Stimulated activated CD8-positive, alpha-beta memory T cell treated with anti-CD3 and anti-CD28 coated beads, Interleukin-7, amount 100 ng/mL, for 24 hours (primary cell): ENCODE results near the gene PRKN.

ENCODE experiments used
- DNase-seq: peaks from one replicate; pipeline ENCODE4 v3.0.0-alpha.2; 2020; ENCODE audit warnings: low read depth

PRKN gene

DNA sequence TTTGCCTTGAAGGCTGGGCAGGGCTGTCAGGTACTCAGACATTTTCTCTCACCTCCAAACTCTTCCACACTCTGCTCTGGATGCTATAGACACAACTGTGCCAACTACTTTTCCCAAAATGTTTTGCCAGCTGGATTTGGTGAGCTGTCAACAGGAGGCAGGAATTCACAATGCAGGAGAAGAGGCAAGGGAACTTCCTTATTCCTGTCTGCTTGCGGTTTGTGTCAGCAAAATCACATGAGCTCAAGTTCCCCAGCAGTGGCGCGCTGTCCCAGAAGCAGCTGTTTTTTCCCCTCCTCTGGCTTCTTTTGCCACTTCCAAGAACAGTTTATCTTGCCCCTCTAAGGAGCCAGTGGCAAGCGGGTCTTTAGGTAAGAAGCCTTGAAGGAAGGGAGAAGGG is 608.2 kb downstream of the PRKN start:
- no peak for DNase-seq

DNA sequence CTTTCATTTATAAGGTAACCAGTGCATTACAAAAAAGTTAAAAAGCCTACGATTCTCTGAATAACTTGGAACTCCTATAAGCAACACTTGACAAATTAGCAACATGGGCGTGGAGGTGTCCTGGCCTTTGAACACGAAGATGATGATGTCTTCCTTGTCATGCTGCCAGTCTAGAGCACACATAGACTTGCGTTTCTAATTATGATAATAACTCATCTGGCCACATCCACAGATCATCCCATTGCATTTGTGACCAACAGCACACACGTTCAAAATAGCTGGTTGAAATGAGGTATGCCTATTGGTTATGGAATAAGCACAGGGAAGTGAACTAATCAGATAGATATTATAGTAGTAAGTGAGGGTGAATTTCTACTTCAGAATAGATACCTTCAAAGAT is 608.9 kb downstream of the PRKN start:
- no peak for DNase-seq

DNA sequence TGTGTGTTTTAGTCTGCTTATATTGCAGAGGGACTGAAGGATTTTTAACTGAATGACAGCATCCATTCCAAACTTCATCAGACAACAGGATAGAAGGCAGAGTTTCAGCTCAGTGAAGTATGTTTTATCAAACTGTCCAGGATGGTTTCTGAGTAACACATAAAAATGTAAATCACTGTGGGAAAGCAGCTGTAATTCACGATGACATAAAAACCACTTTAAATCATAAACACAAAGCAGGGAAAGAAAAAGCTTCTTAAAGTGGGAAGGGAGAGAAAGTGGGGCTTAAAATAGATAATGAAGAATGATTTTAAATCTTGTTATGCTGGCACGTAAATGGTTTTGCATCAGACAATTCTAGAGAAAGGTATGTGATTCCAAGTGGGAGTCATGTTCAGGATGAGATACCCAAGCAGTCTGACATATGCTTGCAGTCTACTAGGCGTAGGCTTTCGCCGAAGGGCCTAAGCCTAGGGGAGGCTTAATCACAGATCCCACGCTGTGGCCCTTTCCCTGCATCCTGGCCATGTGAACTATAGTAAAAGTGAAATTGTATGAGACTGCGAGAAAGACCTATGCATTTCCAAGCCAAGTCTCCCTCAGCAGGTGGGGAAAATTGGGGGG is 610.6 kb downstream of the PRKN start:
- no peak for DNase-seq

DNA sequence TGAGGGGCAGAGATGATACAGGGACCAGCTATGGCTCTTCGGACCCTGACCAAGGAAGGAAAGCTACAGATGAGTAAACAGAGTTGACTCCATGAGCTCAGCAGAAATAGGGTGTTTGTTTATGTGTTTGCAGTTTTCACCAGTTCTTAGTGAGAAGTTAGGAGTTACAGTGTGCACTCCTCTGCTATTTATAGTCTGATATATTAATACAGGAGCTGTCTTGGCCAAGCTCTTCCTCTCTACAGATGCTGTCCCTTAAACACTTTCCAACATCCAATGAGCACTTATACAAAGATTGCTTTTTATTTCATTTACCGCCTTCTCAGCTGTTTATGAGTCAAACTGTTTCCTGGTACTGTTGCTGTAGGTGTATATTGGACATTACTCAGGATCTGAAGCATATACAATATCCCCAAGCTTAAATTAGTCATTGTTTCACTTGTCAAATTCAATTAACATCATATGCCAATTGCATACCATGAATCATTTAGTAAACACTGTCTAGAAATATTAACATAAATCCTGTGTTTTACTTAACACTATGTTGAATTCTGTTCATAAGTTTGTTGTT is 618.0 kb downstream of the PRKN start:
- no peak for DNase-seq

DNA sequence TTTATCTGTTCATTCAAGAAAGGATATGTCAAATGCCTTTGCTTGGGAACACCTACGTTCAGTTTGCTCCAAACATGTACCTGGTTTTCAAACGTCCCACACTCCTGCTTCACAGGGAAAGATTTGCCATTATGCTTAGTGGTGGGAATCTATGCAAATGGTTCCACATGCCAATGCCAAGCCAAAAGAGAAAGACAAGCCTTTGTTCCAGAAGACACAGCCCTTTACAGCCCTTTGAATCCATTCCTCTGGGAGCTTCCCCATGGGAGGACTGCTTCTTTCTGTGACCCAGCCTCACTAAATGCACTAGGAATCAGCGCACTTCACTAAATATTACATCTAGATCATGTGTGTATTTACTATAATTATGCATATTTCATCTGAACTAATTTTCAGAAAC is 619.5 kb downstream of the PRKN start:
- no peak for DNase-seq

DNA sequence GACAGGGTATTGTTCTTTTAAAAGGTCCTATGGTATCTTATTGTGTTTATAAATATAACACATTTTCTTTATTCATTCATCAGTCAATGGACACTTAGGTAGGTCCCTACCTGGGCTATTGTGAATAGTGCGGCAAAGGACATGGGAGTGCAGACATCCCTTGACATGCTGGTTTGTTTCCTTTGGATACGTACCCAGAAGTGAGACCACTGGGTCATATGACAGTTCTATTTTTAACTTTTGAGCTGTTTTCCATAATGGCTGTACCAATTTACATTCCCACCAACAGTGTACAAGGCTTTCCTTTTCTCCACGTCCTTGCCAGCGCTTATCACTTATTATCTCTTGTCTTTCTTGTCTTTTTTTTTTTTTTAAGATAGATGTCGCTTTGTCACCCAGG is 627.5 kb downstream of the PRKN start:
- no peak for DNase-seq

DNA sequence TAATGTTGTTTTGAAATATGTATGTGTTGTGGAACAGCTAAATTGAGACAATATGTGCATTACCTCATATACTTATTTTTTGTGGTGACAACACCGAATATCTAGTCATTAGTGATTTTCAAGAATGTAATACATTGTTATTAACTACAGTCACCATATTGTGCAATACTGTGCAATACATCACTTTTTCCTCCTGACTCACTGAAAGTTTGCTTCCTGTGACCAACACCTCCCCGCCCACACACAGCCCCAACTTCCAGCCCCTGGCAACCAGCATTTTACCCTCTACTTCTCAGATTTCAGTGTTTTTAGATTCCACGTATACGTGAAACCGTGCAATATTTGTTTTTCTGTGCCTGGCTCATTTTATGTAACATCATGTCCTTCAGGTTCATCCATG is 627.9 kb downstream of the PRKN start:
- no peak for DNase-seq

DNA sequence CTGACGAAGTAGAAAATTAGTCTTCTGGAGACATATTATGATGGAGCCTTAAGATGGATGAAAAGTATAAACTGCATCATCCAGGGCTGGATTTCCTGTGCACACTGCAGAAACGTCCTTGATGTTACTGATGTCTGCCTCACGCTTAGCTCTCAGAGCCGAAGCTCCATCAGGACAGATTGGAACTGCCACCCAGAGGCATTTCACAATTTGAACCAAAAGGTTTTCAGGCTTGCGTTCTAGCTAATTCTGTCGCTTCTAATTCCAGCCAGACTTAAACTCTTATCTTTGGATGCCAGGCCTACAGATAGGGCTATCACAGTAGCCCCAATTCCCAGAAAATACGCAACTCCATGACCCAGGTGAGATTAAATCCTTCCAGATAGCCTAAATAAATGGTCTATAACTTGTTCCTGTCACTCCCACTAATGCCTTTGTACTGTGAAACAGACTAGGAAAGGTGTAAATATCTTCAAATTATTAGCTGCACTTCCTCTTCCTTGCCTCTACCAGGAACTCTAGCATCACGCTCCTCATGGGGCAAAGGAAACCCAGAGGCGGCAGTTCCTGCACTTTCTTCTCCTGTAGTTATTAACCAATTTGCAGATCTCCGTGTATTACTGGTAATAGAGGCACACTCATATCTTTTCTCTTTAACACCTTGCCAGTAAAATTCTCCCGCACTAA is 634.6 kb downstream of the PRKN start:
- no peak for DNase-seq

DNA sequence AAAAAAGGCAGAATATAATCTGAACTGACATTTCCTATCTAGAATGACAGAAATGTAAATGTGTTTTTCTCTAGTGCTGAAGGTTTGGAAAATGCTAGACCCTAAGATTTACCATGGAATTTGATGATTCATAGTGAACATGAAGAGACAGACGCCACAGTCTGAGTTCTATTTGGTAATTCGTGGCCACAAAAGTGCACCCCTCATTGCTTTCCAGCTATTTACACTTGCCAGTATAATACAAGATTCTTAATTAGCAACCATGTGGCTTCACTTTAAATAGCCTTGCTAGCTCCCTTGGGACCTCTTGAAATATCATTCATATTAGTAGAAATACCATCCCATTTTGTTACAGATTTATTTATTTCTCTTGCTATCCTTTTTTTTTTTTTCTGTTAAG is 636.8 kb downstream of the PRKN start:
- no peak for DNase-seq

DNA sequence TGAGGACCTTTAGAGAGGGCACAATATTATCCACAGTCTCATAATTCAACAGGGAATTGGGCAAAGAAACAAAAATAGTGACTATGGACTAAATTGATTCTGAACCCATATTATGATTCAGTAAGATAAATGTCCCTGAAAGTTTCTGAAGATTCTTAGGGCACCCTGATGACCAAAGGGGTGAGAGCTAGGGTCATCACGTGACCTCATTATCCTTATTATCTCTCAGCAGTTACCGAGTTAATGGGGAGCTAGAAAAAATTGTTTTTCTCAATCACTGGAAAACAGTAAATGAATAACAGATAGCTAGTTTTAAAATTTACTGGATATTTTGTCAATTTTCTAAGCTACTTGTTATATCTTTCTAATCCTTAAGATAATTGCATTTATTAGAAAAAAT is 639.5 kb downstream of the PRKN start:
- DNase-seq = no peak

DNA sequence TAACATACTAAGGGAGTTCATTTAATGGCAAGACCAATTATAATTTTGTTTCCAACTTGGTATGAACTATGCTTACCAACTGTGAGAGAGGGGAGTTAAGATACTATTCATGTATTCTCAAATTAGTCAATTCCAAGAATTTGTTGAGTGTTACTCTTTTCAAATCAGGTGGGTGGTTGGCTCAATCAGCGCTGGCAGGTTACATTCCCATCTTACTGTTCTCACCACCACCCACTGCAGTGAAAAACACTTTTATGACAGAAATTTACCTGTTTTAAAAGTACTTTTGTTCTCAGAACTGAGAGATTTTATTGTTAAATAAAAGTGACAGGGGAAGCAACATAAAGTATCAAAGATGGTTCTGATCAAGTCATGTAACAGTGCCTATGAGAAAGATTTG is 642.0 kb downstream of the PRKN start:
- no peak for DNase-seq

DNA sequence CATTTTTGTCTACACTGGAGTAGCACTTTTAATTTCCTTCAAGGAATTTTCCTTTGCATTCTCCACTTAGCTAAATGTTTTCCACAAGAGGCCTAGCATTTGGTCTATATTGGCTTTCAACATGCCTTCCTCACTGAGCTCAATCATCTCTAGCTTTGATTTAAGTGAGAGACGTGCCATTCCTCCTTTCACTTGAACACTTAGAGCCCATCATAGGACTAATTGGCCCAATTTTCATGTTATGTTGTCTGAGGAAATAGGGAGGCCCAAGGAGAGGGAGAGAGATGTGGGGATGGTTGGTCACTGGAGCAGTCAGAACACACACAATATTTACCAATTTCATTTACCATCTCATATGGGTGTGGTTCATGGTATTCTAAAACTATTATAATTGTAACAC is 645.0 kb downstream of the PRKN start:
- no peak for DNase-seq

DNA sequence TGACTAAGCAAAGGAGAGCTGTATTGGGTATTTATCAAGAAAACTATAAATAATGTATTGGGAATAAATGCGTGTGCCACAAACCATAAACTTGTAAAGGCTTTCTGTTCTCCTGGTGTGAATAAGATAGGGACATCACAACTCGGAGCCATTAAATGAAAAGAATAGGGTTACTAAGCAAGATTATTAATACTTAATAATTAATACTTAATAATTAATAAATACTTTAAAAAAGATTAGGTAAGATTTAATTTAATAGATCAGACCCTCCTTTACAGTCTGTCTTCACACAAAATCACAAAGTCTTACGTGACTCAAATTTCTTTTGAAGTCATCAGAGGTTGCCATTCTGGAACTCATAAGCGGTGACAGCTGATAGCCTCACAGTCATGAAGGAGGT is 648.9 kb downstream of the PRKN start:
- no peak for DNase-seq

DNA sequence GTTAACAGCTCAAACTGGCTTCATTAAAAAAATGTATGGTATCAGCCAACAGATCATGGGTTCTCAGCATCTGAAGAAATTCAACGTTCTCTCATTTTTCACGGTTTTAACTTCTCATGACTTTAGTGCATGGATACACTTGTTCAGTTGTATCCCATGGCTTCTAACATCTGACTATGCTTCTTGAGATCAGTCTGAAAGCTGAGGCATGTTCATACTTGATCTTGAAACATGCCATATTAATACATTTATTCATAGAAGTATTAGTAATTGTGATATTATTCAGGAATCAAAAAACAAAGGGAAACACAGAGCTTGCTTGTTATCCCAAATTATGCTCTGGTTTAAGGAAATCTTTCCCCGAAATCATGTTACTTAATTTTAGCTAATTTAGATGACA is 649.4 kb downstream of the PRKN start:
- no peak for DNase-seq

DNA sequence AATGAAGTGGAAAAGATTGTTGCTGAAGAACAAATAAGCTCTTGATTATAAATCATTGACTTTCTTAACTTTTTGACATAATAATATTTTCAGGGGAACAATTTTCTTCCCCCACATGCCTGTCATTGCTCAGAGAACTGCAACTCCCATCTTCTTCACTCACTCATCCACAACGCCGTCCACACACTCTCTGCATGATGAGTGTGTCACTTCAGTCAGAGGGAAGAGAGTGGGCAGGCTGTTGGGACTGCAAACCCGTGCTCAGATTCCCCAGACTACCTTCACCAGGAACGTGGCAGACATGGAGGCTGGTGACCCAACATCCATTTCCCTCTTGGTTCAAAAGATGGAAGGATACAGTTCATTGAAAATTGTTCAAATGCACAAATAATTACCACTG is 650.8 kb downstream of the PRKN start:
- DNase-seq = no peak

DNA sequence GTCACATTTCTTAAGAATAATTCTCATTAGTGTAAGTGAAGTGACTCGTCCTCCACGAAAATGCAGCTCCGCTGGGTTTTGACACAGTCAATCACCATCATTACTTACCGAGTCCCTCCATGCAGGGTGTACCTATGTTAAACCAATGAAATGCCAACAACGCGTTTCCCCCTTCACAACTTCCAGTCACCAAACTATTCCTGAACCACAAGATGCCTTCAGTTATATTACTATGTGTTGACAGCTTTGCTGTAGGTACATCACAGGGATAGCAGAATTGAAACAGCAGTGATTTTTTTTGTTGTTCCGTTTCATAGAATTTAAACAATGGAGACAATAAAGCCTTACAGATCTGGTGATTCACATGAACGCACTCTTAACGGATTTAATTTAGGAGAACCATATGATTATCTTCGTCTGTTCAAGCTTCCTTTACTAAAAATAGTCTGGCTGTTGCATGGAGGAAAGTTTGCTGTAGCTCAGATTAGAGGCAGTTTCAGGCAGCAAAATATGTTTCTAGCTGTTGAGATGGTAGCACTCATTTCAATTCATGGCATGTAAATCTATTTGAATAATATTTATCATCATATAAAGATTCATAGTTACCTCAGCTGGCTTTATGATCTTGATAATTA is 652.8 kb downstream of the PRKN start:
- no peak for DNase-seq

DNA sequence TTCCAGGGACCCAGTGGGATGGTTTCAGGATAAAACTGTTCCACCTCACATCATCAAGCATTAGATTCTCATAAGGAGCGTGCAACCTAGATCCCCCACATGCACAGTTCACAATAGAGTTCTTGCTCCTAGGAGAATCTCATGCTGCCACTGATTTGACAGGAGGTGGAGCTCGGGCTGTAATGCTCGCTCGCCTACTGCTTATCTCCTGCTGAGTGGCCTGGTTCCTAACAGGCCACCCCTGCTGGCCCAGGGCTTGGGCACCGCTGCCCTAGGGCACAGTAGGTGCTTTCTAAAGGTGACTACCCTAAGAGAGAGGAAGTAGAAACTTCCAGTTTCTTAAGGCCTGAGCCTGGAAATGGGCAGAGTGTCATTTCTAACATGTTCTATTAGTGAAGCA is 656.9 kb downstream of the PRKN start:
- DNase-seq = no peak

DNA sequence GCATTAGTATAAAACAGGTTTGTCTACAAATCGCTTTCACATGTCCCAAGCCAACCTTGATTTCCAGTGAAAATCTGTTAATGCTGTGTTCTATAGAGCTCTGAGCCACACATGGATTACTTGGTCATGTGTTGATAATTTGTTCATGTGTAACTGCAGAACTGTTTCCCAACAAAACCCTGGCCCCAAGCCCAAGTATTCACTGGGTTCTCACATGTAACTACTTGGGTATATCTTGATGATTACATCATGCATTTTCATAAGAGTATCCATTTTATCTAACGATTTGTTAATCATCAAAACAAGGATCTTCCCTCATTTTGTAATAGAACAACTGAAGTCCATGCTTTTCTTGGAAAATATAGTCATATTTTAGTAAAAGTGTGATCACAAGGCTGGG is 657.6 kb downstream of the PRKN start:
- no peak for DNase-seq

DNA sequence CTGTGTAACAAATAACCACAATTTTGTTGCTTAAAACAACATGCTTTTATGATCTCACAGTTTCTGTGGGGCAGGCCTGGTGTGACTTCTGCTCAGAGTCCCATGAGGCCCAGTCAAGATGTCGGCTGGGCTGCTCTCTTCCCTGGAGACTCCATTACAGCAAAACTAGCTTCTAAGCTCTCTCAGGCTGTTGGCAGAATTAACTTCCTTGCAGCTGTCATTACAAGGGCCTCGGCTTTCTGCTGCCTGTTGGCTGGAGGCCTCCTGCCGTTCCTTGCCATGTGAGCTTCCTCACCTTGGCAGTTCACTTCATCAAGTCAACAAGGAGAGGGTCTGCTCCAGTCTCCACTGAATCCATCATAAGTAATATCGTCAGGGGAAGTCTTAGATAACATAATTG is 659.2 kb downstream of the PRKN start:
- DNase-seq = no peak

DNA sequence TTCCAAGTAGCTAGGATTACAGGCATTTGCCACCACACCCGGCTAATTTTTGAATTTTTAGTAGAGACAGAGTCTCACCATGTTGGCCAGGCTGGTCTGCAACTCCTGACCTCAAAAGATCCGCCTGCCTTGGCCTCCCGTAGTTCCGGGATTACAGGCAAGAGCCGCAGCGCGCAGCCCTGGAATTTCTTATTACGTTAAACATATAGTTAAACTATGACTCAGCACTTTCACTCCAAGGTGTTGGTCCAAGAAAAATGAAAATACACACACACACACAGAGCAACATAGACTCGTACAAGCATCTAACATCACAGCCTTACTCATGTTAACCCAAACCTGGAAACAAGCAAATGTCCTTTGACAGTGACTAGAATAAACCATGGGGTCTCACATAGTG is 663.9 kb downstream of the PRKN start:
- no peak for DNase-seq

DNA sequence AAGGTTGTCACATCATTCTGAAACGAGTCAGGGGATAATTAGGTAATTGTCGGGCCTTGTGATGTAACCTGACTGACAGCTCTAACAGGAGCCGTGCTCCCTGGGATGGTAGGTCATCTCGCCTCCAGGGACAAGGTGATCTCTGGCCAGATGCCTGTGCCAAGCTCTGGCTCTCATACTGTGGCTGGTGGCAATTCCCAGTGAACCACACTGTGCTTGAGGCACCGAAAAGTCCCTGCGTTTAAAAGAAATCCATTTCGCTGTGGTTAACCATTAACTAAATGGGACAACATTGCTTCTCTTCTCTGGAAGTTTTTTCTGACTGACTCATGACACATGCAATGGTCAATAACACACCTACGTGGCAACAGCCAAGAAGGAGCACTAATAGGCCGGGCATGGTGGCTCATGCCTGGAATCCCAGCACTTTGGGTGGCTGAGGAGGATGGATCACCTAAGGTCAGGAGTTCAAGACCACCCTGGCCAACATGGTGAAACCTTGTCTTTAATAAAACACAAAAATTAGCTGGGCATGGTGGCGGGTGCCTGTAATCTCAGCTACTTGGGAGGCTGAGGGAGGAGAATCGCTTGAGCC is 669.2 kb downstream of the PRKN start:
- no peak for DNase-seq

DNA sequence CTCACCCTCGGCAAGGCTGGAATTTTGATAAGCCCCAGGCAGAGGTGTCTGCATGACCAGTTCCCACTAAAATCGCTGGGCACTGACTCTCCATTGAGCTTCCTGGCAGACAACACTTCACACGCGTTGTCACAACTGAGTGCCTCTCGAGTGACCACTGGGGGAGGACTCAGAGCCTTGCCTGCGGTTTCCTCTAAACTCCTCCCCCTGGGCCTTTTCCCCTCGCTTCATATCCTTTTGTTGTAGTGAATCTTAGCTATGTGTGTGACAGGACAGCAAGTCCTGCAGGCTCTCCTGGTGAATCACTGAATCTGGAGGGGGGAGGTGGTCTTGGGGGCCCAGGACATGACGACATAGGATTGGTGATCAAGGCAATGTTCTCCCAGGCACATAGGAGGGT is 670.8 kb downstream of the PRKN start:
- no peak for DNase-seq

DNA sequence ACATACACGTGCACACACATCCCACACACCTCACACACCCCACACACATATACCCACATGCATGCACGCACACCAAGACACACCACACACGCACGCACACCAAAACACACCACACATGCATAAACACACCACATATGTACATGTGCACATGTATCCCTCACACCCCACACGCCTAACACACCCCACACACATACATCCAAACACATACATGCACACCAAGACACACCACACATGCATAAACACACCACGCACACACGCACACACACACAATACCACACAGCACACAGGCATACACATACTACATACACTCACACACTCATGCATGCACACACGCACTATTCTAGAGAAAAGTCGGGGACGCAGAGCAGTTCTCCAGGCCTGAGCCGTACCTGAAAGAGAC is 671.5 kb downstream of the PRKN start:
- DNase-seq = no peak
